Activated naive CD8-positive, alpha-beta T cell treated with anti-CD3 and anti-CD28 coated beads, Interleukin-2, amount 50 U/mL, for 24 hours (primary cell): ENCODE data around the gene GCK.

Experiments
- ATAC-seq: fragments of 150-1000 bp; cut with Tn5 transposase; one replicate; pipeline ENCODE4 v1.10.0; 2021
- DNase-seq: peaks from one replicate; pipeline ENCODE4 v3.0.0; 2021
- H3K27ac Mint-ChIP-seq: one replicate; pipeline ENCODE4 v1.8.0; 2021; ENCODE audit warnings: mild to moderate bottlenecking, mixed read lengths
- H3K27me3 Mint-ChIP-seq: one replicate; pipeline ENCODE4 v1.8.0; 2021; ENCODE audit warnings: mixed read lengths
- H3K36me3 Mint-ChIP-seq: one replicate; pipeline ENCODE4 v1.8.0; 2021; ENCODE audit warnings: low read depth, mixed read lengths
- H3K4me1 Mint-ChIP-seq: one replicate; pipeline ENCODE4 v1.8.0; 2021; ENCODE audit warnings: mixed read lengths
- H3K4me3 Mint-ChIP-seq: one replicate; pipeline ENCODE4 v1.8.0; 2021; ENCODE audit warnings: mild to moderate bottlenecking, moderate library complexity, mixed read lengths
- H3K9me3 Mint-ChIP-seq: one replicate; pipeline ENCODE4 v1.8.0; 2021; ENCODE audit warnings: mixed read lengths

GCK gene

DNA sequence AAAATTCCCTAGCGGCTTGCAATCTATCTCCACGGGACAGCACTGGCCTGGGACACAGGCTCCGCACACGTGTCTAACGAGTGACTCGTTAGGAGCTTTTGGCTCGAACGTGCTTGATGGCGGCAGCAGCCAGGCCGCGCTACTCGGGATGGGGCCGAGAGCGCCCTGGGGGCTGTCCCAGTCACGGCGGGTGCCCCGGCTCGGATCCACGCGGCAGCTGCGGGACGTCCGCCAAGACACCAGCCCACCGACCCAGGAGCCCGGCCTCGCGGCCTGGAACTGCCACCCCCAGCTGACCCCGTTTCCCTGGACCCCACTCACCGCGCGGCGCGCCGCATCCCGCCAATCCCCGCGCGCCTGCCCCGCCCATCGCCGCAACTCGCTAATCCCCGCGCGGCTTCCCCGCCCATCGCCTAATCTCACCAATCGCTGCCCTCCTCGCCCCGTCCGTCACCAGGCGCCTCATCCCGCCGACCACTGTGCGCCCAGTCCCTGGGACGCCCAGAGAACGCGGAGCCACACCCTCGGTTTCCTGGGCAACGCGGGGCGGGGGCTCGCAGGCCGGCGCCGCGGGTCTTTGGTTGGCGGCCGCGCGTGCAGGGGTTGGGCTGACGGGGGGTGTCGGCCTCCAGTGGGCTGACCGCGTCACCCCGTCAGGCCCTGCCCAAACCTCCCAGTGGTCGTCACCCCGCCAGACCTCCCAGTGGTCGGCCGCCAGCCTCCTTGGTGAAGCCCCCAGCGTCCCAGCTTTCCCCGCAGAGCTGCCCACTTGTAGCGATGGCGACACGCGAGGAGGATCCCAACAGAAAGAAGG is 65.8 kb downstream of the GCK start, which contains the start of gene POLD2:
Gene POLD2, minus strand, starts transcription at position 359 of the 814 bp plus-strand sequence. CDS start 1,495 bp downstream, outside the sequence.
- Mint-ChIP-seq H3K27me3 (no peaks in the 10 kb centered on the region), H3K4me1 (peaks cover 40% of the 10 kb centered on the region), H3K36me3 (peaks cover 32% of the 10 kb centered on the region), H3K9me3 (no peaks in the 10 kb centered on the region), H3K4me3 (peak within 1 kb of the TSS; percentile 88), H3K27ac (peak within 1 kb of the TSS; percentile 75)
- peak; percentile 99 for DNase-seq
- ATAC-seq: peak; percentile 100

DNA sequence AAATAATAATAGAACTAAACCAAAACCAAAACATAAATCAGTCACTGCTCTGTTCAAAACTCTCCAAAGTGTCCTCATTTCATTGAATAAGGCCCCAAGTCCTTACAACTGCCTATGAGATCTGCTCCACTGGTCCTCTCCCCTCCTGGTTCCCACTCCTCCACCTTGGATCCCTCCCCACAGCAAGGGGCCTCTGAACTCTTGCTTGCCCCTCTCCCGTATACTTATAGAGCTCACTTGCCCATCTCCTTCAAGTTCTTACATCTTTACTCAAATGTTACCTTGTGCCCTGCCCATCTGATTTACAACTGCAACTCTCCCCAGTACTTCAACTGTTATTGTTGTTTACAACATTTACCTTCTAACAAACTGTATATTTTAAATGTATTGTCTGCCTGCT is 66.7 kb downstream of the GCK start:
- Mint-ChIP-seq H3K9me3 (no peaks in the 10 kb centered on the region), H3K4me3 (peak overlapping the region; percentile 88), H3K27me3 (no peaks in the 10 kb centered on the region), H3K27ac (peak overlapping the region; percentile 75), H3K4me1 (peaks cover 40% of the 10 kb centered on the region), H3K36me3 (peaks cover 37% of the 10 kb centered on the region)
- no peak for ATAC-seq
- DNase-seq: no peak

DNA sequence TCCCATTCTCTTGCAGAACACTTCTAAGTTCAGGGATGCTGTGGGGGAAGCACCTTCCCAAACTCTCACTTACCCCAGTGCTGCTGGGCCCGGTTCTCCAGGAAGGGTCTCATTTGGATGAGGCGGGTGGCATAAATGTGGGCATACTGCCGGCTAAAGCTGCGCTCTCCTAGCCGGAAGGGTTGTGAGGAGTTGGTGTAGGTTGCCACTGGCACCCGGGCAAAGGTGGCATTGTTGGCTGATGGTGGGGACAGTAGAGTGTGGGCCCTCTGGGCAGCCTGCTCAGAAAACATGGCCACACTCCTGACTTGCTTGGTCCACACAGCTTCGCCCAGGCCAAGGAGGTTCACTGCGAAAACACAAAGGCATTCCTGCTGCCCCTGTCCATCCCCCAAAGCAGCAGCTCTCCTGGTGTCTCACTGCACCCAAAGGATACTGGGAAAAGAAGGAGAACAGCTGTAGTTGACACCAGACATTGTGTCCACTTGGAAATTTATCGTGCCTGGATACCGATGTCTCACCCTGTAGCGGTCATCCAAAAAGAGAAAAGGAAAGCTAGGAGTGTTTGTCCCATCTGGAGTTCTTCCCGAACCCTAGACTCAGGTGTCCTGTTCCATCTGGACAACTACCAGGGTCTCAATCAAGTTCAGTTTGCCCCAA is 67.3 kb downstream of the GCK start:
- H3K4me1 Mint-ChIP-seq: peaks cover 40% of the 10 kb centered on the region

DNA sequence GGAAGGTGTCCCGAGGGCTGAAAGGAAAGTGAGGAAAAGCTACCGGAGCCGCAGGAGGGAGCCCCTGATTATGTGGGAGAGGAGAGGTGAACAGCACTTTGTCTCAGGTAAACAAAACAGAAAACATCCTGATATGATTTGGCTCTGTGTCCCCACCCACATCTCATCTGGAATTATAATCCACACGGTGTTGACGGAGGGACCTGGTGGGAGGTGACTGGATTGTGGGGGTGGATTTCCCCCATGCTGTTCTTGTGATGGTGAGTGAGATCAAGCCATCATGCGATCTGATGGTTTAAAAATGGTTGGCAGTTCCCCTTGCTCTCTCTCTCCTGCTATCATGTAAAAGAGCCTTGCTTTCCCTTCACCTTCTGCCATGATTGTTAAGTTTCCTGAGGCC is 68.8 kb downstream of the GCK start:
- peaks cover 37% of the 10 kb centered on the region for H3K36me3 Mint-ChIP-seq
- H3K27ac Mint-ChIP-seq: no peak overlapping the region
- no peak overlapping the region for H3K4me3 Mint-ChIP-seq
- no peak for ATAC-seq
- no peaks in the 10 kb centered on the region for H3K9me3 Mint-ChIP-seq
- H3K4me1 Mint-ChIP-seq: peaks cover 40% of the 10 kb centered on the region
- DNase-seq: no peak
- H3K27me3 Mint-ChIP-seq: no peaks in the 10 kb centered on the region

More for the DNA sequence above, 67.3 kb downstream of the GCK start:
- H3K36me3 Mint-ChIP-seq: peaks cover 37% of the 10 kb centered on the region
- ATAC-seq (no peak), DNase-seq (no peak)
- no peaks in the 10 kb centered on the region for H3K9me3 Mint-ChIP-seq
- H3K27ac Mint-ChIP-seq: peak overlapping the region; percentile 75
- peak overlapping the region; percentile 88 for H3K4me3 Mint-ChIP-seq
- H3K27me3 Mint-ChIP-seq: no peaks in the 10 kb centered on the region

DNA sequence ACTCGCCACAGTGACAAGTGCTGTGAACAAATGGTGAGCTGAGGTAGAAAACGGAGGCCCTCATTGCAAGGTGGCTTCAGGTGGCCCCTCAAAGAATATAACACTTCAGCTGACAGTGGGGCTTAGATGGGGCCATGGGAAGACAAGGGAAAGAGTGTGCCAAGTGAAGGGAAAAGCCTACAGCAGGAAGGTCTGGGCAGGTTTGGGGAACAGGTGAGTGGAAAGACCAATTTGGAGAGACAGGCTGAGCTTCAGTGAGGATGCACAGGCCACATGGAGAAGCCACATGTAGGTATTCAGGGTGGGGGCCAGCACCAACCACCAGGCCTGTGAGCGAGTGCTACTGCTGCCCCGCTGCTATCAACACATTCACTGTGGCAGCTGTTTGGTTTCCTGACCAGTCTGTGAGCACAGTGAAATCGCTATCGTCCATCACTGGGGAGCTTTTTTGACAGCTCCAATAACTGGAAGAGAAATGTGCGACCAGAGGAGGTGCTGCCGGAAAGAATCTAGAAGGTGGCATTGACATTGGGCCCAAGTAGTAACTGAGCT is 69.3 kb downstream of the GCK start:
- Mint-ChIP-seq H3K9me3 (no peaks in the 10 kb centered on the region), H3K27ac (no peak overlapping the region), H3K36me3 (peaks cover 37% of the 10 kb centered on the region), H3K27me3 (no peaks in the 10 kb centered on the region), H3K4me3 (no peak overlapping the region), H3K4me1 (peaks cover 40% of the 10 kb centered on the region)
- ATAC-seq (no peak), DNase-seq (no peak)

DNA sequence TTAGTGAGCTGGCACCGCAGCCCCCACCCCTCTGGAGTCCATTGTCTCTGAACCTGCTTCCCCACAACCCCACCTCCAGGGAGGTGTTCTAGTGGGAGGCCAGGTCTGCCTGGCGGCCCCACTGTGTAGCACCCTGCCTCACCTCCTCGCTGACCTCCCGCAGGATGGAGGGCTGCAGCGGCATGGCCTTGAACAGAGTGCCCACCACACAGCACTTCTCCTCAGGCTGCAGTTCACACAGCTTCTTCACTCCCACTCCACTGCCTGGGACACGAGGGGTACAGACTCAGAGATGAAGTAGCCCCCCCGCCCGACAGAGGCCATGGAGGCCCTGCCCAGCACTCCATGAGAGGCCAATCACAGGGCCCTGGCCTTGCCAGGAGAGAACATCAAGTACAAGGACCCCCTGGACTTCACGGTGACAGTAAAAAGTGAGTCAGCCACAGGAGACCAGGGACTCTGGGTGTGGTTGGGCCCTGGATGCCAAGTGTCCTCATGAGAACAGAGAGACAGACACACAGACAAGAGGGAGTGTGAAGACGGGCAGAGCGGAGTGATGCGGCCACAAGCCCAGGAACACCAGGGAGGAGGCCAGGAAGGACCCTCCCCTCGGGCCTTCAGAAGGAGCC is 71.3 kb downstream of the GCK start:
- Mint-ChIP-seq H3K27me3 (no peaks in the 10 kb centered on the region), H3K9me3 (no peaks in the 10 kb centered on the region), H3K4me3 (no peak overlapping the region), H3K27ac (no peak overlapping the region), H3K4me1 (peaks cover 37% of the 10 kb centered on the region), H3K36me3 (peaks cover 41% of the 10 kb centered on the region)
- ATAC-seq (no peak), DNase-seq (no peak)

DNA sequence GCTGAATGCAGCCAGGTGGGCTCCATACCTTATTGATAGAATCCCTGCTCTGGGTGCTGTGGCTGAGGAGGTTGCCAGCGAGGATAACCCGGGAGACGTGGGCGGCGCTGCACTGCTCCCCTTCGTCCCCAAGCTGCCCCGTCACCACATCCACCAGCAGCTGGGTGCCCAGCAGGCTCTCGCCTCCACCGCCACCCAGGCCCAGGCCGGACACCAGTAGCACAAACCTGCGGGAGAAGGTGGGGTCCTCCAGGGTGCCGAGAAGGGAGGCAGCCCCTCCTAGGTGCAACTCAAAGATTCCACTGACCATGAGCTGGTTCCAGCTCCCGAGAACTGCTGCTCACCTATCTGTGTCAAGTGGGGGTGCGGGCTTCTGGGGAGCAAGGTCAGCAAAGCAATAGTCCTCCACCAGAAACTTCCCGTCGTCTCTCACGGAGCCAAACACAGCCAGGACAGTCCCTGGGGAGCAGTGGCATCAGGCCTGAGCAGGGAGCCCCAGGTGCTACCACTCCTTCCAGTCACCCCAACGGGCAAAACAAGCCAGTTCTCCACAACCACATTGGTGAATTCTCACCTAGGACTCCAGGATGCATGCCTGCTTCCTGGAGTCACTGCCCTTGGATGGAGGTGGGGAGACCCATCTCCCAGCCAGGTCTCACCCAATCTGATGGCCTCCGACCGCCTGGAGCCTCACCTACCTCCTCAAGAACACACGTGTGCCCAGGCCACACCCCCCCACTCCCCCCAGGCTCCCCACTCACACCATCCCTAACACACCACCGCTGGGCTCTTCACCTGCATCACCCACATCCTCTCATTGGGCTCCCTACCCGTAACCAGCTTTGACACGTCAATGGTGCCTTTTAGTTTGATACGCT is 72.2 kb downstream of the GCK start:
- Mint-ChIP-seq H3K27ac (no peak overlapping the region), H3K4me1 (peaks cover 30% of the 10 kb centered on the region), H3K9me3 (no peaks in the 10 kb centered on the region), H3K36me3 (peaks cover 34% of the 10 kb centered on the region), H3K27me3 (no peaks in the 10 kb centered on the region), H3K4me3 (no peak overlapping the region)
- no peak for ATAC-seq
- no peak for DNase-seq

DNA sequence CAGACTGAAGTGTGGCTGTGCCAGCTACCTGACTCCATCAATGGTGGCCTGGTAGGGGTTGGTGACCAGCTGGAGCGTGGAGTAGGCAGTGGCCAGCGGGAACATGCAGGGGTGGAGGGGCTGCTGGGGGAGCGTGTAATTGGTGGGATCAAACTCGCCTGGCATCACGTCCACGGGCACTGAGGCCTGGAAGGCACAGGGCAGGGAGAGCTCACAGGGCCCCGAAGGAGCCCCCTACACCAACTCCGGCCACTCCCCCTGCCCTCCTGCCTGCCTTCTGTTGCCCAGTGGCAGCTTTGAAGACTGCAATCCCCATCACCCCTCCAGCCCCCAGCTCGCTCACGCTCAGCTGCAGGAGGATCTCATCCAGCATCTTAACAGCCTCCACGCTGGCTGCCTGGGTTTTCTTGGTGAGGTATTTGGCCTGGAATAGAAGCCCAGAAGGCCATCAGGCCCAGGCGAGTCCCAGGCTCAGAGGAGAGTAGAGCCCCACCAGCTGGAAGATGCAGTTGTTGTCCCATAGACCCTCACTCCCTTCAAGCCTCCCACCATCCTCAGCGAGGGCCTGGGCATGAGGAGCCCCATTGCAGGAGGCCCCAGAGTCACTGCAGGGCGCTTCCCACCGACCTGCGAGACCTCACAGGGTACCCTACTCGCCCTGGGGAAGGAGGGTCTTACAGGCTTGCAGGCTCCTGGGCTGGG is 73.0 kb downstream of the GCK start:
- Mint-ChIP-seq H3K4me3 (no peak overlapping the region), H3K9me3 (no peaks in the 10 kb centered on the region), H3K4me1 (peaks cover 22% of the 10 kb centered on the region), H3K36me3 (peaks cover 31% of the 10 kb centered on the region), H3K27ac (no peak overlapping the region), H3K27me3 (no peaks in the 10 kb centered on the region)
- ATAC-seq (no peak), DNase-seq (no peak)

DNA sequence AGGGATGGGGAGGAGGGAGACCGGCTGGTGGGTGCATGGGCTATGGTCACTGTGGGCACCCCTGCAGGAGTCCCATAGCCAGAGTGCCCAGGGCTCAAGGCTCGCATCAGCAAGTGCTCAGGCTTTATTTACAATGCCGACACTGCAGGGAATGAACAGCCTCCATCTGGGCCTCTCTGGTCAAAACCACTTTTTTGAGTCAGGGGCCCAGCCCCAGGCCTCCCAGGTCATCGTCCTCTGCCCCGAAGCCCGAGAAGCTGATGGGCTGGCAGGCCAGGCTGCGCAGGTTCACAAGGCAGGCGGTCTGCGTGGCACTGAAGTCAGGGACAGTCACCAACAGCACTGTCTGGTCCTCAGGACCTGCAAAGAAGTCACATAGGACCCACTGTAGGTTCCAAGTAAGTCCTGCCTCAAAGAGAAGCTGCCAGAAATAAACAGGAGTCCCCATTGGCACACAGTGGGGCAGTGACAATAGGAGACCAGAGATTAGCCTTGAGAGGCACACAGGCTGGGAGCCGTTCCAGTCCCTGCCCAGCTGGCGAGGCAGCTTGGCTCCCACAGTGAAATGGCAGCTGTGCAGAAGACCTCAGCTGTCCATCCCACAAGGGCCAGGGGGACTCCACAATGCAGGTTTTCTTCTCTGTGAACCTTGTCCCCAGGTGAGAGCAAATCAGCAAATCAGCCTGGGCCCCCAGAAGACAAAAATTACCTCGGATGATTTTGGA is 74.5 kb downstream of the GCK start:
- no peaks in the 10 kb centered on the region for H3K27me3 Mint-ChIP-seq
- DNase-seq (no peak), ATAC-seq (no peak)
- H3K4me3 Mint-ChIP-seq: no peak overlapping the region
- no peaks in the 10 kb centered on the region for H3K9me3 Mint-ChIP-seq
- H3K27ac Mint-ChIP-seq: no peak overlapping the region
- H3K36me3 Mint-ChIP-seq: peaks cover 17% of the 10 kb centered on the region
- peaks cover 7% of the 10 kb centered on the region for H3K4me1 Mint-ChIP-seq

DNA sequence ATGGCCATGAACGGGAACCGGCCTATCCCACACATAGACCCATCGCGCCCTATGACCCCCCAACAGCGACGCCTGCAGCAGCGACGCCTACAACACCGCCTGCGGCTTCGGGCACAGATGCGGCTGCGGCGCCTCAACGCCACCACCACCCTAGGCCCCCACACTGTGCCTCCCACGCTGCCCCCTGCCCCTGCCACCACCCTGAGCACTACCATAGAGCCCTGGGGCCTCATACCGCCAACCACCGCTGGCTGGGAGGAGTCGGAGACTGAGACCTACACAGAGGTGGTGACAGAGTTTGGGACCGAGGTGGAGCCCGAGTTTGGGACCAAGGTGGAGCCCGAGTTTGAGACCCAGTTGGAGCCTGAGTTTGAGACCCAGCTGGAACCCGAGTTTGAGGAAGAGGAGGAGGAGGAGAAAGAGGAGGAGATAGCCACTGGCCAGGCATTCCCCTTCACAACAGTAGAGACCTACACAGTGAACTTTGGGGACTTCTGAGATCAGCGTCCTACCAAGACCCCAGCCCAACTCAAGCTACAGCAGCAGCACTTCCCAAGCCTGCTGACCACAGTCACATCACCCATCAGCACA is 75.4 kb downstream of the GCK start:
- H3K4me1 Mint-ChIP-seq: no peaks in the 10 kb centered on the region
- no peak overlapping the region for H3K27ac Mint-ChIP-seq
- no peak overlapping the region for H3K4me3 Mint-ChIP-seq
- ATAC-seq (no peak), DNase-seq (no peak)
- no peaks in the 10 kb centered on the region for H3K27me3 Mint-ChIP-seq
- no peaks in the 10 kb centered on the region for H3K9me3 Mint-ChIP-seq
- peaks cover 12% of the 10 kb centered on the region for H3K36me3 Mint-ChIP-seq

DNA sequence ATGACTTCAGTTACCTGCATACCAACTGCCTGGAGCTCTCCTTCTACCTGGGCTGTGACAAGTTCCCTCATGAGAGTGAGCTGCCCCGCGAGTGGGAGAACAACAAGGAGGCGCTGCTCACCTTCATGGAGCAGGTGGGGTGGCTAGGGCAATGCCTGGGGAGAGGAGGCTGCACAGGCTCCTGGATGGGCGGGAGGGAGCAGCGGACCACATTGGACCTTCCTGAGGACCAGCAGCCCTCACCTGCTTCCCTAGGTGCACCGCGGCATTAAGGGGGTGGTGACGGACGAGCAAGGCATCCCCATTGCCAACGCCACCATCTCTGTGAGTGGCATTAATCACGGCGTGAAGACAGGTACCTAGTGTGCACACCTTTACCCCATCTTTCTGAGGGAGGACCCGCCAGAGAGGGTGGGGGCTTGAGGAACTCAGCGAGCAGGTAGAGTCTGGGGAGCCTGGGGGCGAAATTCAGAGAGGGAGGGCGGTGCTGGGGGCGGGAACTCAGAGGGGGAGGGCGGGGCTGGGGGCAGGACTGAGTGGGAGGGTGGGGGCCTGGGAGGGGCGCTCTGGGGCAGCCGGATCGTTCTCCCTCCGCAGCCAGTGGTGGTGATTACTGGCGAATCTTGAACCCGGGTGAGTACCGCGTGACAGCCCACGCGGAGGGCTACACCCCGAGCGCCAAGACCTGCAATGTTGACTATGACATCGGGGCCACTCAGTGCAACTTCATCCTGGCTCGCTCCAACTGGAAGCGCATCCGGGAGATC is 76.1 kb downstream of the GCK start:
- H3K27ac Mint-ChIP-seq: no peak overlapping the region
- peaks cover 10% of the 10 kb centered on the region for H3K36me3 Mint-ChIP-seq
- H3K4me3 Mint-ChIP-seq: no peak overlapping the region
- no peaks in the 10 kb centered on the region for H3K27me3 Mint-ChIP-seq
- H3K9me3 Mint-ChIP-seq: no peaks in the 10 kb centered on the region
- DNase-seq (no peak), ATAC-seq (no peak)
- H3K4me1 Mint-ChIP-seq: no peaks in the 10 kb centered on the region

DNA sequence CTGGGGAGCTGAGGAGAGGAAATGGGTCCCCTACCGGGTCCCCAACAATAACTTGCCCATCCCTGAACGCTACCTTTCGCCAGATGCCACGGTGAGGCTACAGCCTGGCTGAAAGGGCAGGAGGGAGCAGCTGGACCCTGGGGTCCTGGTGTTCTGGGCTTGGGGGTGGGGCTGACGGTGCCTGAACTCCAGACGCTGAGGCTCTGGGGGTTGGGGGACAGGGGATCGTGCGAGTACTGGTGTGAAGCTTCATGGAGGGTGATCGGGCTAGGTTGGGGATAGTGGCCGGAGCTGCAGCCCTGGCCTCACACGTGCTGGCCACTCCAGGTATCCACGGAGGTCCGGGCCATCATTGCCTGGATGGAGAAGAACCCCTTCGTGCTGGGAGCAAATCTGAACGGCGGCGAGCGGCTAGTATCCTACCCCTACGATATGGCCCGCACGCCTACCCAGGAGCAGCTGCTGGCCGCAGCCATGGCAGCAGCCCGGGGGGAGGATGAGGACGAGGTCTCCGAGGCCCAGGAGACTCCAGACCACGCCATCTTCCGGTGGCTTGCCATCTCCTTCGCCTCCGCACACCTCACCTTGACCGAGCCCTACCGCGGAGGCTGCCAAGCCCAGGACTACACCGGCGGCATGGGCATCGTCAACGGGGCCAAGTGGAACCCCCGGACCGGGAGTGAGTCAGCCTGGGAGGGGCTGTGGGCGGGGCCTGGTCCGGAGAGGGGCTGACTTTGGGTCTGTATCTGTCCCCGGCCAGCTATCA is 76.8 kb downstream of the GCK start:
- Mint-ChIP-seq H3K4me3 (no peak overlapping the region), H3K27me3 (no peaks in the 10 kb centered on the region), H3K36me3 (peaks cover 7% of the 10 kb centered on the region), H3K4me1 (no peaks in the 10 kb centered on the region), H3K9me3 (no peaks in the 10 kb centered on the region), H3K27ac (no peak overlapping the region)
- no peak for ATAC-seq
- DNase-seq: no peak
